HG03175 (cell line): Measurements from ENCODE around the gene PRKCE.
A peak's percentile ranks its signal among the peaks of the same experiment; 100 is the strongest.
"Not testable (repeated sequence)": the region's sequence is repeated elsewhere in the genome, so short reads cannot be mapped to it uniquely, and the experiment has no call there.

Source experiments
- ATAC-seq: cut with Tn5 transposase; IDR thresholded peaks from one replicate; pipeline ENCODE4 v1.9.1; 2021; ENCODE audit warnings: mild to moderate bottlenecking, moderate library complexity; ENCODE audit not compliant: unreplicated experiment

PRKCE gene

GRCh38 chr2:45855374-45855773, 203.9 kb downstream of the PRKCE start:
- no peak for ATAC-seq

GRCh38 chr2:45856391-45857274, 205.2 kb downstream of the PRKCE start:
- ATAC-seq: no peak

GRCh38 chr2:45857275-45857609, 205.8 kb downstream of the PRKCE start:
- no peak for ATAC-seq

- no peak for ATAC-seq
Measured at GRCh38 chr2:45857867-45858520, 206.5 kb downstream of the PRKCE start.

- ATAC-seq: not testable (repeated sequence)
Measured at GRCh38 chr2:45858872-45859271, 207.4 kb downstream of the PRKCE start.

- no peak for ATAC-seq
Measured at GRCh38 chr2:45859682-45860081, 208.2 kb downstream of the PRKCE start.

- peak; percentile 64 for ATAC-seq
Measured at GRCh38 chr2:45860136-45861121, 209.0 kb downstream of the PRKCE start.

GRCh38 chr2:45862843-45863242, 211.4 kb downstream of the PRKCE start:
- ATAC-seq: no peak

- ATAC-seq: no peak
Measured at GRCh38 chr2:45864121-45864520, 212.6 kb downstream of the PRKCE start.

- ATAC-seq: no peak
Measured at GRCh38 chr2:45867349-45867748, 215.9 kb downstream of the PRKCE start.

- no peak for ATAC-seq
Measured at GRCh38 chr2:45867800-45868199, 216.3 kb downstream of the PRKCE start.

GRCh38 chr2:45869165-45869501, 217.7 kb downstream of the PRKCE start:
- no peak for ATAC-seq

- no peak for ATAC-seq
Measured at GRCh38 chr2:45871025-45871424, 219.6 kb downstream of the PRKCE start.

GRCh38 chr2:45871541-45871940, 220.1 kb downstream of the PRKCE start:
- no peak for ATAC-seq

- ATAC-seq: no peak
Measured at GRCh38 chr2:45872211-45872610, 220.7 kb downstream of the PRKCE start.

GRCh38 chr2:45874344-45874743, 222.9 kb downstream of the PRKCE start:
- no peak for ATAC-seq

GRCh38 chr2:45876611-45877010, 225.1 kb downstream of the PRKCE start:
- no peak for ATAC-seq

GRCh38 chr2:45879406-45879805, 227.9 kb downstream of the PRKCE start:
- no peak for ATAC-seq

- no peak for ATAC-seq
Measured at GRCh38 chr2:45879936-45880335, 228.5 kb downstream of the PRKCE start.

GRCh38 chr2:45881970-45882581, 230.6 kb downstream of the PRKCE start:
- no peak for ATAC-seq
